HG02943 (cell line): ENCODE results near the gene ECHDC3.
A peak's percentile ranks its signal among the peaks of the same experiment; 100 is the strongest.

ENCODE experiments used
- ATAC-seq: cut with Tn5 transposase; IDR thresholded peaks from one replicate; pipeline ENCODE4 v1.9.1; 2021; ENCODE audit warnings: mild to moderate bottlenecking, low read depth, moderate library complexity; ENCODE audit not compliant: unreplicated experiment

The ECHDC3 gene

GRCh38 chr10:11746883-11747539 is 4.8 kb downstream of the ECHDC3 start:
- ATAC-seq: no peak

DNA sequence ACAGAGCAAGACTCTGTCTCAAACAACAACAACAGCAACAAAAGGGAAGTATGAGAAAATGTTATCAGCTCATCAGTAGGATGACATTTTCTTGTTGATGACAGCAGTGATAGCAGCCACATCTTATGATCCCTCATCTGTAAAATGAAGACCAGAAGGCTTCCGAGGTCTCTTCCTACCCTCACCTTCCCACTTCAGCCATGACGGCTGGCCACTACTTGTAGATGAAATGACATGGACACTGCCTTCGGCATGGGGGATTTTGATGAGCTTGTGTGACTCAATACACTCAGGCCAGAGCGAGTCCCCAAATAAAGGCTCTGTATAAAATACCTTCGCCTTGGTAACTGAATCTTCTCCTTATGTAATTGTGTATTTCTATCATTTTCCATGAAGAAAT is 6.7 kb downstream of the ECHDC3 start:
- no peak for ATAC-seq

DNA sequence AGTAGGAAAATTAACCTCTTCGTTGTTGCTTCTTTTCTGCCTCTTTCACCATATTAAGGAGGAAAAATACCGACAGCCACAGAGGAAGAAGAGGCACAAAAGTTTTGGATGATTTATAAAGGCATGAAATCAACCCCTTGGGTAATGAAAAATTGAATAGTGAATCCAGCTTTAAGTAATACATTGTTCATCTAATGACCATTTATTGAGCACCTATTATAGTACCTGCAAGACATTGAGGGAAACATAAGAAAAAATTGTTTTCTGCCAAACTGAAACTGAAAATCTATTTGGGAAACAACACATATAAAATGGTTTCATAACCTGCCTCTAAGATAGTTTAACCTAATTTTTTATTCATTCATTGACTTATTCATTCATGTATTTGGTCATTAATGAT is 8.2 kb downstream of the ECHDC3 start:
- ATAC-seq: no peak

GRCh38 chr10:11754173-11754572 is 12.0 kb downstream of the ECHDC3 start:
- no peak for ATAC-seq

GRCh38 chr10:11754620-11755019 is 12.4 kb downstream of the ECHDC3 start:
- ATAC-seq: no peak

DNA sequence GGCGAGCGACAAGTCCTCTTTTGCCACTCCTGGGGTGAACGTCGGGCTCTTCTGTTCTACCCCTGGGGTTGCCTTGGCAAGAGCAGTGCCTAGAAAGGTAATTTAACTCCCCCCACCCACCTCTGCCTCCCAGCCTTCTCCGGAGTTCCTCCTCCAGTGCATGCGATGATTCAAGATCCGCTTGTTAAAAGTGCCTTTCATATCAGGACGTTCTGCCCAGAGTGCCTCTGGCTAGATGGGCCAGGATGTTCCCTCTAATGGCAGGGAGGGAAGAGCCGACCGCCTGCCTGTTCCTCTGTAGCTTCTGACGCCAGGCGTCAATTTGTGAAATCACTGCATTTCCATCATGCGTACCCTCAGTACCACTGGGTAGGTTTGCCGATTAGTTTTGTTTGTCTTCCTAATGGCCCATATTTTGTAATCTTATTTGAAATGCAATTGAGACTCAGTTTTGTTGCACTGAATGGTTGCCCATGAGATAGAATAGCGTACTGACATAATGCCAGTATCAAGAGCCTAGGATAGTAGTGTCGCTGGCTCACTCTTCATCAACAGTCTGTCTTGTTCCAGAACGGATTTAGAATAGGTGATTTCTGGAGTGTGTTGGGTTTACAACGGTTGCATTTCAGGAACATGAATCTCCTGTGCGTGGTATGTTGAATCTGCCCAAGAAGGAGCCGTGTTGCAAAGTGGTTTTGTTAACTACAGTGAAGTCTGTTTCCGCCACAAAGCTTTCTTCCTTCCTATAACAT is 13.5 kb downstream of the ECHDC3 start:
- ATAC-seq: no peak

GRCh38 chr10:11756766-11757315 is 14.7 kb downstream of the ECHDC3 start:
- ATAC-seq: no peak

DNA sequence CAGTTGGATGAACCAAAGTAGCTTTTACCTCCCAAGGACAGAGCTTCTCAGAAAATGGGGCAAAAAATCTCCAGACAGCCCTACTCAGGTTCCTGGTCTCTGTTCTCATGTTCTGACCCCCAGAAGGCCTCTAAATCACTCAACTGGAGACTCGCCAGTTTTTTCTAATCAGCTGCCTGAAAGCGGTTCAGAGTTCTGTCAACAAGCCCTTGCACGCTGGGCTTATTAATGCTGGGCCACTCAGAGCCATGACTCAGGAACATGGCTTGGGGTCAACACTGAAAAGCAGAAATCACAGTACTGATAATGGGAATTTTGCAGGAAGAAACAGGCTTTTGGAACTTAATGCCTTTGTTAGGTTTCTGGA is 15.3 kb downstream of the ECHDC3 start:
- no peak for ATAC-seq

- peak; percentile 91 for ATAC-seq
These were observed 15.8 kb downstream of the ECHDC3 start for GRCh38 chr10:11757821-11758463.

- no peak for ATAC-seq
These were observed 16.5 kb downstream of the ECHDC3 start for GRCh38 chr10:11758527-11759236.

- no peak for ATAC-seq
These were observed 17.2 kb downstream of the ECHDC3 start for GRCh38 chr10:11759347-11759746.

- no peak for ATAC-seq
These were observed 18.0 kb downstream of the ECHDC3 start for GRCh38 chr10:11760151-11760550.

- ATAC-seq: no peak
These were observed 18.7 kb downstream of the ECHDC3 start for GRCh38 chr10:11760861-11761260.

DNA sequence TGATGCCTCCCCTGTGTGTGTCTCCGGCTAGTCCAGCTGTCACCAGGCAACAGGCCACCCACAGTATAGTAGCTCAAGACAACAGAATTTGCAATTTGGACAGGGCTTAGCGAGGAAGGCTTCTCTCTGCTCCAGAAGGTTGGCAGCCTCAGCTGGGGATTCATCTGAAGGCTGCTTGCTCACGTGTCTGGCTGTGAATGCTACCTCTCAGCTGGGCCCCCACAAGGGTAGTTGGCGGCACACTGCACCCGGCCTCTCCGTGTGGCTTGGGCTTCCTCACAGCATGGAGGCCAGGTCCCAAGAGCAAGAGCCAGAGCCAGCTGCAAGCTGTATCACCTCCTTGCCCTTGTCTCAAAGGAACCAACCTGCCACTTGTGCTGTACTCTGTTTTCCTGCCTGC is 19.2 kb downstream of the ECHDC3 start:
- ATAC-seq: no peak

- no peak for ATAC-seq
These were observed 20.7 kb downstream of the ECHDC3 start for GRCh38 chr10:11762706-11763500.

GRCh38 chr10:11763501-11763861 is 21.3 kb downstream of the ECHDC3 start:
- ATAC-seq: no peak

DNA sequence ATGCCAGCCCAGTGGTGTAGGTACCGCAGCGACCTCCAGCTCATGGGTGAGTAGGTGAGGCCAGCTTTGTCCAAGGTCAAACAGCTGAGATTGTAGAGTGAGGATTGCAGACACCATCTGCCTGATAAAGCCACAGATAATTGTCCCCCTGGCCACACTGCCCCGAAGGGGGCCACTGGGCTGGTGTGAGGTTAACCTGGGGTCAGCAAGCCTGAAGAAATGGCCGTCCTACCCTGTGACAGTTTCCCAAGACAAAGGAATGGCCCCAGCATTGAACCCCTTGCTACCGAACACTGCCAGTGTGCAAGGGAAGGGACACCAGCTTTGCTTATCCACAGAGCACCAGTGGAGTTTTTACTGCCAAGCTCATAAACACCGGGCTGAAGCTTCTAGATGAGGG is 23.0 kb downstream of the ECHDC3 start:
- ATAC-seq: no peak

- no peak for ATAC-seq
These were observed 30.6 kb downstream of the ECHDC3 start for GRCh38 chr10:11772575-11773288.

GRCh38 chr10:11773761-11774441 is 31.7 kb downstream of the ECHDC3 start:
- ATAC-seq: no peak
